HEK293 (cell line): ENCODE measurements around the gene ELFN1.

ENCODE experiments used
- CTCF ChIA-PET: fragments of 350-600 bp; formaldehyde crosslinking; extraction: SDS; loops from one replicate; lab custom pipeline; 2021; ENCODE audit warnings: antibody characterized with exemption; lab: Yijun Ruan, JAX
- POLR2A ChIA-PET: fragments of 300-600 bp; formaldehyde crosslinking; extraction: SDS; loops from one replicate; lab custom pipeline; 2020; ENCODE audit warnings: antibody characterized with exemption, inconsistent platforms; lab: Yijun Ruan, JAX
- H3K27ac ChIP-seq: fragments of 200-500 bp; sonication (Bioruptor generic); 2 replicates; pipeline ENCODE4 v1.5.1; 2014; ENCODE audit warnings: low read depth, low read length, control low read depth, inconsistent platforms; ENCODE audit errors: extremely low read depth
- H3K36me3 ChIP-seq, 2 experiments: fragments of 200-500 bp in 1 of 2; sonication (Bioruptor generic) in 1 of 2; 1 replicate in 1 of 2; 2 replicates in 1 of 2; pipeline ENCODE4 v1.5.1; 2014 to 2017; ENCODE audit warnings: inconsistent platforms in 2 of 2, low read length in 2 of 2; ENCODE audit not compliant: control insufficient read depth in 2 of 2, insufficient read depth in 1 of 2
- H3K4me1 ChIP-seq: fragments of 200-500 bp; sonication (Bioruptor generic); 2 replicates; pipeline ENCODE4 v1.5.1; 2014; ENCODE audit warnings: mild to moderate bottlenecking, low read length, inconsistent platforms; ENCODE audit not compliant: control insufficient read depth, insufficient read depth
- H3K4me3 ChIP-seq: 2 replicates; pipeline ENCODE4 v1.5.1; 2011; ENCODE audit warnings: low read depth, mild to moderate bottlenecking, control low read depth, low read length, moderate library complexity
- H3K9me3 ChIP-seq: fragments of 200-500 bp; sonication (Bioruptor generic); 2 replicates; pipeline ENCODE4 v1.5.1; 2014; ENCODE audit warnings: low read depth, low read length, inconsistent platforms; ENCODE audit not compliant: control insufficient read depth, insufficient read depth
- HOXC10 ChIP-seq: sonication (generic); formaldehyde crosslinking; IDR thresholded peaks from 2 replicates; pipeline ENCODE4 v1.8.1; 2023; ENCODE audit warnings: mild to moderate bottlenecking, missing genetic modification reagents
- PRDM1 ChIP-seq: fragments of 450-650 bp; formaldehyde crosslinking; IDR thresholded peaks from 2 replicates; pipeline ENCODE4; 2016; ENCODE audit warnings: missing biosample characterization, missing genetic modification characterization
- ZNF114 ChIP-seq: fragments of 450-650 bp; formaldehyde crosslinking; IDR thresholded peaks from 2 replicates; pipeline ENCODE4 v1.5.0; 2017; ENCODE audit warnings: missing biosample characterization, missing genetic modification characterization
- ZNF133 ChIP-seq: fragments of 450-650 bp; formaldehyde crosslinking; IDR thresholded peaks from 2 replicates; pipeline ENCODE4 v1.5.1; 2016; ENCODE audit warnings: missing biosample characterization, missing genetic modification characterization
- ZNF138 ChIP-seq: fragments of 450-650 bp; formaldehyde crosslinking; IDR thresholded peaks from 2 replicates; pipeline ENCODE4 v1.5.1; 2016; ENCODE audit warnings: missing biosample characterization, missing genetic modification characterization, borderline replicate concordance
- ZNF16 ChIP-seq: fragments of 450-650 bp; formaldehyde crosslinking; IDR thresholded peaks from 2 replicates; pipeline ENCODE4 v1.5.1; 2016; ENCODE audit warnings: low read depth, missing biosample characterization, missing genetic modification characterization
- ZNF23 ChIP-seq: fragments of 450-650 bp; formaldehyde crosslinking; IDR thresholded peaks from 2 replicates; pipeline ENCODE4 v1.5.1; 2016; ENCODE audit warnings: missing biosample characterization, missing genetic modification characterization, borderline replicate concordance
- ZNF239 ChIP-seq: fragments of 450-650 bp; formaldehyde crosslinking; IDR thresholded peaks from 2 replicates; pipeline ENCODE4 v1.5.1; 2016; ENCODE audit warnings: missing biosample characterization, missing genetic modification characterization
- ZNF366 ChIP-seq: fragments of 450-650 bp; formaldehyde crosslinking; conservative IDR thresholded peaks from 2 replicates; pipeline ENCODE4 v1.5.1; 2016; ENCODE audit warnings: missing biosample characterization, missing genetic modification characterization
- ZNF416 ChIP-seq: fragments of 450-650 bp; formaldehyde crosslinking; IDR thresholded peaks from 2 replicates; pipeline ENCODE4 v1.5.1; 2016; ENCODE audit warnings: missing biosample characterization, missing genetic modification characterization
- ZNF433 ChIP-seq: fragments of 450-650 bp; formaldehyde crosslinking; IDR thresholded peaks from 2 replicates; pipeline ENCODE4 v1.5.1; 2016; ENCODE audit warnings: missing biosample characterization, missing genetic modification characterization, low read depth
- ZNF530 ChIP-seq: fragments of 450-650 bp; formaldehyde crosslinking; IDR thresholded peaks from 2 replicates; pipeline ENCODE4 v1.5.1; 2016; ENCODE audit warnings: low read depth, missing biosample characterization, missing genetic modification characterization
- ZNF585B ChIP-seq: fragments of 450-650 bp; formaldehyde crosslinking; IDR thresholded peaks from 2 replicates; pipeline ENCODE4 v1.5.1; 2016; ENCODE audit warnings: missing biosample characterization, missing genetic modification characterization
- ZNF596 ChIP-seq: fragments of 450-650 bp; IDR thresholded peaks from 2 replicates; pipeline ENCODE4 v1.5.0; 2018; ENCODE audit warnings: missing biosample characterization, mild to moderate bottlenecking, missing genetic modification characterization, moderate library complexity
- ZNF623 ChIP-seq: fragments of 450-650 bp; formaldehyde crosslinking; IDR thresholded peaks from 2 replicates; pipeline ENCODE4 v1.5.1; 2016; ENCODE audit warnings: missing biosample characterization, missing genetic modification characterization
- ZNF624 ChIP-seq: fragments of 450-650 bp; formaldehyde crosslinking; IDR thresholded peaks from 2 replicates; pipeline ENCODE4 v1.5.1; 2017; ENCODE audit warnings: missing biosample characterization, missing genetic modification characterization
- ZNF660 ChIP-seq: fragments of 450-650 bp; IDR thresholded peaks from 2 replicates; pipeline ENCODE4 v1.5.1; 2018; ENCODE audit warnings: missing biosample characterization, mild to moderate bottlenecking, missing genetic modification characterization
- ZNF777 ChIP-seq: fragments of 450-650 bp; formaldehyde crosslinking; IDR thresholded peaks from 2 replicates; pipeline ENCODE4 v1.5.1; 2017; ENCODE audit warnings: missing biosample characterization, missing genetic modification characterization, borderline replicate concordance
- ZNF792 ChIP-seq: fragments of 450-650 bp; formaldehyde crosslinking; IDR thresholded peaks from 2 replicates; pipeline ENCODE4 v1.5.1; 2016; ENCODE audit warnings: missing biosample characterization, missing genetic modification characterization
- TF ChIP-seq, protein P1 (sequence below): fragments of 450-650 bp; IDR thresholded peaks from 2 replicates; pipeline ENCODE4 v1.5.1; 2018; ENCODE audit warnings: missing biosample characterization, missing genetic modification characterization
- TF ChIP-seq, protein P2 (sequence below): fragments of 450-650 bp; formaldehyde crosslinking; IDR thresholded peaks from 2 replicates; pipeline ENCODE4 v1.5.1; 2016; ENCODE audit warnings: missing biosample characterization, missing genetic modification characterization
- TF ChIP-seq, protein P3 (sequence below): fragments of 450-650 bp; formaldehyde crosslinking; IDR thresholded peaks from 2 replicates; pipeline ENCODE4 v1.5.1; 2016; ENCODE audit warnings: missing biosample characterization, missing genetic modification characterization, borderline replicate concordance
- TF ChIP-seq, protein P4 (sequence below): fragments of 450-650 bp; formaldehyde crosslinking; IDR thresholded peaks from 2 replicates; pipeline ENCODE4 v1.5.1; 2016; ENCODE audit warnings: missing biosample characterization, missing genetic modification characterization
- TF ChIP-seq, protein P5 (sequence below): fragments of 450-650 bp; formaldehyde crosslinking; IDR thresholded peaks from 2 replicates; pipeline ENCODE4 v1.5.1; 2016; ENCODE audit warnings: missing biosample characterization, missing genetic modification characterization

ELFN1 gene

DNA sequence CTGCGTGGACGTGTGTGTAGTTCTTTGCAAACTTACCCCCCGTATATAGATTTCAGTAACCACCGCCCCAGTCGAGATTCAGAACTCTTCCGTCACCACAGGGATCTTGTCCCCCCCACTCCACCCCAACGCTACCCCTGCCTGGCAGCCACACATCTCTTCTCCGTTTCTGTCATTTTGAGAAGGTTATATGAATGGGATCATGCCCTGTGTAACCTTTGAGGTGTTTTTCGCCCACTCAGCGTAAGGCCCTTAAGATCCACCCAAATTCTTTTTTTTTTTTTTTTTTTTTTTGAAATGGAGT lies 83.4 kb downstream of the ELFN1 start:
- Histone ChIP-seq H3K4me1 (no peaks in the 10 kb centered on the region), H3K27ac (no peak overlapping the region), H3K9me3 (no peaks in the 10 kb centered on the region), H3K36me3 (no peaks in the 10 kb centered on the region), H3K4me3 (no peak overlapping the region)
- CTCF ChIA-PET, result interaction anchor here (0.6 kb wide), 1 partner anchor 87 kb away, joined by 3 read pairs; no protein-coding TSS in a partner anchor
- no peak for TF ChIP-seq ZNF623
- TF ChIP-seq, protein P1, sequence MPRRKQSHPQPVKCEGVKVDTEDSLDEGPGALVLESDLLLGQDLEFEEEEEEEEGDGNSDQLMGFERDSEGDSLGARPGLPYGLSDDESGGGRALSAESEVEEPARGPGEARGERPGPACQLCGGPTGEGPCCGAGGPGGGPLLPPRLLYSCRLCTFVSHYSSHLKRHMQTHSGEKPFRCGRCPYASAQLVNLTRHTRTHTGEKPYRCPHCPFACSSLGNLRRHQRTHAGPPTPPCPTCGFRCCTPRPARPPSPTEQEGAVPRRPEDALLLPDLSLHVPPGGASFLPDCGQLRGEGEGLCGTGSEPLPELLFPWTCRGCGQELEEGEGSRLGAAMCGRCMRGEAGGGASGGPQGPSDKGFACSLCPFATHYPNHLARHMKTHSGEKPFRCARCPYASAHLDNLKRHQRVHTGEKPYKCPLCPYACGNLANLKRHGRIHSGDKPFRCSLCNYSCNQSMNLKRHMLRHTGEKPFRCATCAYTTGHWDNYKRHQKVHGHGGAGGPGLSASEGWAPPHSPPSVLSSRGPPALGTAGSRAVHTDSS (tag by site-specific recombination), result no peak
- TF ChIP-seq, protein P2, sequence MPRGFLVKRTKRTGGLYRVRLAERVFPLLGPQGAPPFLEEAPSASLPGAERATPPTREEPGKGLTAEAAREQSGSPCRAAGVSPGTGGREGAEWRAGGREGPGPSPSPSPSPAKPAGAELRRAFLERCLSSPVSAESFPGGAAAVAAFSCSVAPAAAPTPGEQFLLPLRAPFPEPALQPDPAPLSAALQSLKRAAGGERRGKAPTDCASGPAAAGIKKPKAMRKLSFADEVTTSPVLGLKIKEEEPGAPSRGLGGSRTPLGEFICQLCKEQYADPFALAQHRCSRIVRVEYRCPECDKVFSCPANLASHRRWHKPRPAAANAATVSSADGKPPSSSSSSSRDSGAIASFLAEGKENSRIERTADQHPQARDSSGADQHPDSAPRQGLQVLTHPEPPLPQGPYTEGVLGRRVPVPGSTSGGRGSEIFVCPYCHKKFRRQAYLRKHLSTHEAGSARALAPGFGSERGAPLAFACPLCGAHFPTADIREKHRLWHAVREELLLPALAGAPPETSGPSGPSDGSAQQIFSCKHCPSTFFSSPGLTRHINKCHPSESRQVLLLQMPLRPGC (tag by site-specific recombination), result no peak
- no peak for TF ChIP-seq ZNF114 (tag by site-specific recombination)
- TF ChIP-seq, protein P3, sequence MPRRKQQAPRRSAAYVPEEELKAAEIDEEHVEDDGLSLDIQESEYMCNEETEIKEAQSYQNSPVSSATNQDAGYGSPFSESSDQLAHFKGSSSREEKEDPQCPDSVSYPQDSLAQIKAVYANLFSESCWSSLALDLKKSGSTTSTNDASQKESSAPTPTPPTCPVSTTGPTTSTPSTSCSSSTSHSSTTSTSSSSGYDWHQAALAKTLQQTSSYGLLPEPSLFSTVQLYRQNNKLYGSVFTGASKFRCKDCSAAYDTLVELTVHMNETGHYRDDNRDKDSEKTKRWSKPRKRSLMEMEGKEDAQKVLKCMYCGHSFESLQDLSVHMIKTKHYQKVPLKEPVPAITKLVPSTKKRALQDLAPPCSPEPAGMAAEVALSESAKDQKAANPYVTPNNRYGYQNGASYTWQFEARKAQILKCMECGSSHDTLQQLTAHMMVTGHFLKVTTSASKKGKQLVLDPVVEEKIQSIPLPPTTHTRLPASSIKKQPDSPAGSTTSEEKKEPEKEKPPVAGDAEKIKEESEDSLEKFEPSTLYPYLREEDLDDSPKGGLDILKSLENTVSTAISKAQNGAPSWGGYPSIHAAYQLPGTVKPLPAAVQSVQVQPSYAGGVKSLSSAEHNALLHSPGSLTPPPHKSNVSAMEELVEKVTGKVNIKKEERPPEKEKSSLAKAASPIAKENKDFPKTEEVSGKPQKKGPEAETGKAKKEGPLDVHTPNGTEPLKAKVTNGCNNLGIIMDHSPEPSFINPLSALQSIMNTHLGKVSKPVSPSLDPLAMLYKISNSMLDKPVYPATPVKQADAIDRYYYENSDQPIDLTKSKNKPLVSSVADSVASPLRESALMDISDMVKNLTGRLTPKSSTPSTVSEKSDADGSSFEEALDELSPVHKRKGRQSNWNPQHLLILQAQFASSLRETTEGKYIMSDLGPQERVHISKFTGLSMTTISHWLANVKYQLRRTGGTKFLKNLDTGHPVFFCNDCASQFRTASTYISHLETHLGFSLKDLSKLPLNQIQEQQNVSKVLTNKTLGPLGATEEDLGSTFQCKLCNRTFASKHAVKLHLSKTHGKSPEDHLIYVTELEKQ (tag by site-specific recombination), result no peak
- TF ChIP-seq ZNF660 (tag by site-specific recombination), result no peak
- TF ChIP-seq, protein P4, sequence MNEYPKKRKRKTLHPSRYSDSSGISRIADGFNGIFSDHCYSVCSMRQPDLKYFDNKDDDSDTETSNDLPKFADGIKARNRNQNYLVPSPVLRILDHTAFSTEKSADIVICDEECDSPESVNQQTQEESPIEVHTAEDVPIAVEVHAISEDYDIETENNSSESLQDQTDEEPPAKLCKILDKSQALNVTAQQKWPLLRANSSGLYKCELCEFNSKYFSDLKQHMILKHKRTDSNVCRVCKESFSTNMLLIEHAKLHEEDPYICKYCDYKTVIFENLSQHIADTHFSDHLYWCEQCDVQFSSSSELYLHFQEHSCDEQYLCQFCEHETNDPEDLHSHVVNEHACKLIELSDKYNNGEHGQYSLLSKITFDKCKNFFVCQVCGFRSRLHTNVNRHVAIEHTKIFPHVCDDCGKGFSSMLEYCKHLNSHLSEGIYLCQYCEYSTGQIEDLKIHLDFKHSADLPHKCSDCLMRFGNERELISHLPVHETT (tag by site-specific recombination), result no peak
- TF ChIP-seq ZNF433 (tag by site-specific recombination), result no peak
- no peak for TF ChIP-seq ZNF416 (tag by site-specific recombination)
- TF ChIP-seq ZNF23 (tag by site-specific recombination), result no peak
- no peak for TF ChIP-seq ZNF239
- TF ChIP-seq HOXC10, result no peak
- TF ChIP-seq ZNF624 (tag by site-specific recombination), result no peak
- no peak for TF ChIP-seq ZNF777
- TF ChIP-seq ZNF16 (tag by site-specific recombination), result no peak
- POLR2A ChIA-PET, result no interaction called here

DNA sequence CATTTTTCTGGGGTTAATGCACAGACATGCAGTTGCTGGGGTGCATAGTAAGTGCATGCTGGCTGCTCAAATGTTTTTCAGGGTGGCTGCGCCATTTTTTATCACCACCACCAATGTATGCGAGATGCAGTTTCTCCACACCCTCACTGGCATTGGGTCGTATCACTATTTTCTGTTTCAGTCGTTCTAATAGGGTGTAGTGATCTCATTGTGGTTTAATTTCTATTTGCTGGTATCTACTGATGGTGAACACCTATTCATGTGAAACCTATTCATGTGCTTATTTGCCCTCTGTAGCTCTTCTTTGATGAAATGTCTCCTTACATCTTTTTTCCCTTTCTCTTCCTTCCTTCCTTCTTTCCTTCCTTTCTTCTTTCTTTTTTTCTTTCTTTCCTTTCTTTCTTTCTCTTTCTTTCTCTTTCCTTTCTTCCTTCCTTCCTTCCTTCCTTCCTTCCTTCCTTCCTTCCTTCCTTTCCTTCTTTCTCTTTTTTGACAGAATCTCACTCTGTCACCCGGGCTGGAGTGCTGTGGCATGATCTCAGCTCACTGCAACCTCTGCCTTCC lies 84.3 kb downstream of the ELFN1 start:
- ChIA-PET CTCF (interaction anchor here (0.8 kb wide), 1 partner anchor 767 kb away, joined by 3 read pairs; no protein-coding TSS in a partner anchor), POLR2A (interaction anchor here (0.6 kb wide), 1 partner anchor 26 kb away, joined by 6 read pairs; no protein-coding TSS in a partner anchor)

More for the DNA sequence above, 84.3 kb downstream of the ELFN1 start:
- TF ChIP-seq ZNF585B (tag by site-specific recombination) (no peak), ZNF530 (tag by site-specific recombination) (no peak), ZNF366 (peak; percentile 86), ZNF792 (tag by site-specific recombination) (no peak), PRDM1 (peak; percentile 29; the same call in 1 of the 2 replicates), ZNF133 (no peak), ZNF138 (tag by site-specific recombination) (no peak), ZNF596 (no peak)
- TF ChIP-seq, protein P5, sequence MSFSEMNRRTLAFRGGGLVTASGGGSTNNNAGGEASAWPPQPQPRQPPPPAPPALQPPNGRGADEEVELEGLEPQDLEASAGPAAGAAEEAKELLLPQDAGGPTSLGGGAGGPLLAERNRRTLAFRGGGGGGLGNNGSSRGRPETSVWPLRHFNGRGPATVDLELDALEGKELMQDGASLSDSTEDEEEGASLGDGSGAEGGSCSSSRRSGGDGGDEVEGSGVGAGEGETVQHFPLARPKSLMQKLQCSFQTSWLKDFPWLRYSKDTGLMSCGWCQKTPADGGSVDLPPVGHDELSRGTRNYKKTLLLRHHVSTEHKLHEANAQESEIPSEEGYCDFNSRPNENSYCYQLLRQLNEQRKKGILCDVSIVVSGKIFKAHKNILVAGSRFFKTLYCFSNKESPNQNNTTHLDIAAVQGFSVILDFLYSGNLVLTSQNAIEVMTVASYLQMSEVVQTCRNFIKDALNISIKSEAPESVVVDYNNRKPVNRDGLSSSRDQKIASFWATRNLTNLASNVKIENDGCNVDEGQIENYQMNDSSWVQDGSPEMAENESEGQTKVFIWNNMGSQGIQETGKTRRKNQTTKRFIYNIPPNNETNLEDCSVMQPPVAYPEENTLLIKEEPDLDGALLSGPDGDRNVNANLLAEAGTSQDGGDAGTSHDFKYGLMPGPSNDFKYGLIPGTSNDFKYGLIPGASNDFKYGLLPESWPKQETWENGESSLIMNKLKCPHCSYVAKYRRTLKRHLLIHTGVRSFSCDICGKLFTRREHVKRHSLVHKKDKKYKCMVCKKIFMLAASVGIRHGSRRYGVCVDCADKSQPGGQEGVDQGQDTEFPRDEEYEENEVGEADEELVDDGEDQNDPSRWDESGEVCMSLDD (tag by site-specific recombination), result no peak
- no peak overlapping the region for H3K27ac ChIP-seq
- no peaks in the 10 kb centered on the region for H3K36me3 ChIP-seq
- H3K9me3 ChIP-seq, result no peaks in the 10 kb centered on the region
- H3K4me3 ChIP-seq, result no peak overlapping the region
- H3K4me1 ChIP-seq, result no peaks in the 10 kb centered on the region
